A549 (cell line): ENCODE results near the gene KIAA1586. TPM values are rescaled to one million over a fixed set of nuclear protein-coding genes. Genes with fewer than 3 reads are reported as not detected.

Experiments used
- ATAC-seq, 2 experiments: fragments of 200-7000 bp in 1 of 2; fragments of >200 bp in 1 of 2; cut with Nextera tagmentation in 1 of 2; cut with Tn5 transposase in 1 of 2; 3 replicates each; pipeline versions ENCODE4 v1.8.0 to v1.9.1; 2018 to 2020; ENCODE audit warnings: mild to moderate bottlenecking in 1 of 2, moderate library complexity in 1 of 2
- CTCF ChIA-PET: fragments of 300-600 bp; sonication (Branson Sonifier 250); formaldehyde crosslinking; extraction: SDS; loops from one replicate; lab custom pipeline; 2021; ENCODE audit warnings: antibody characterized with exemption, inconsistent platforms; lab: Yijun Ruan, JAX
- POLR2A ChIA-PET: fragments of 350-600 bp; formaldehyde crosslinking; extraction: SDS; loops from one replicate; lab custom pipeline; 2021; ENCODE audit warnings: antibody characterized with exemption, inconsistent platforms; lab: Yijun Ruan, JAX
- DNase-seq, 2 experiments: peaks; one replicate each; pipeline versions ENCODE4 v3.0.0 to v3.0.0-alpha.2; 2011 to 2016; ENCODE audit warnings: low read depth in 1 of 2, low spot score in 1 of 2
- FAIRE-seq: peaks from 2 replicates; lab custom pipeline; 2011; peaks lifted over from hg19 to GRCh38; lab: Jason Lieb, UNC
- H3K27ac ChIP-seq, 2 experiments: fragments of >200 bp; sonication (Bioruptor Twin); formaldehyde crosslinking; 3 replicates each; pipeline ENCODE4 v1.5.1; 2016 to 2017
- H3K4me1 ChIP-seq: fragments of >200 bp; sonication (Bioruptor Twin); formaldehyde crosslinking; 3 replicates; pipeline ENCODE4 v1.6.1; 2016
- H3K4me2 ChIP-seq: fragments of >200 bp; sonication (Bioruptor Twin); formaldehyde crosslinking; 3 replicates; pipeline ENCODE4 v1.6.1; 2016
- H3K4me3 ChIP-seq: fragments of >200 bp; sonication (Bioruptor Twin); formaldehyde crosslinking; 3 replicates; pipeline ENCODE4 v1.5.1; 2016
- H3K9me3 ChIP-seq: fragments of >200 bp; sonication (Bioruptor Twin); formaldehyde crosslinking; 3 replicates; pipeline ENCODE4 v1.6.1; 2016
- BHLHE40 ChIP-seq: IDR thresholded peaks from 2 replicates; pipeline ENCODE4 v1.6.1; 2012; ENCODE audit warnings: low read depth, low read length, inconsistent platforms
- CHD2 ChIP-seq: fragments of 150-350 bp; IDR thresholded peaks from 2 replicates; pipeline ENCODE4 v1.6.1; 2014; ENCODE audit warnings: low read length; ENCODE audit not compliant: partially characterized antibody
- CTCF ChIP-seq: fragments of >200 bp; sonication (Bioruptor Twin); formaldehyde crosslinking; IDR thresholded peaks from 3 replicates; pipeline ENCODE4 v1.5.1; 2016
- EHMT2 ChIP-seq: fragments of 200-600 bp; sonication (generic); IDR thresholded peaks from 2 replicates; pipeline ENCODE4 v1.6.1; 2016; ENCODE audit warnings: antibody characterized with exemption, low read depth, mild to moderate bottlenecking, moderate library complexity
- FOSL2 ChIP-seq, 2 experiments: fragments of 450-650 bp in 1 of 2; fragments of >200 bp in 1 of 2; sonication (Bioruptor Twin) in 1 of 2; formaldehyde crosslinking; IDR thresholded peaks; 2 replicates each; pipeline versions ENCODE4 v1.5.0 to v1.6.1; 2016 to 2020; ENCODE audit warnings: mild to moderate bottlenecking in 1 of 2, moderate library complexity in 1 of 2
- FOXS1 ChIP-seq: fragments of 250-450 bp; sonication (Bioruptor Pico); IDR thresholded peaks from 2 replicates; pipeline ENCODE4 v1.5.0; 2020; ENCODE audit warnings: mild to moderate bottlenecking, moderate library complexity
- HEYL ChIP-seq: fragments of 250-450 bp; sonication (Bioruptor Pico); IDR thresholded peaks from 2 replicates; pipeline ENCODE4 v1.8.0; 2021; ENCODE audit warnings: mild to moderate bottlenecking, moderate library complexity
- HOXB13 ChIP-seq: fragments of 250-450 bp; sonication (Bioruptor Pico); IDR thresholded peaks from 2 replicates; pipeline ENCODE4 v1.5.0; 2020; ENCODE audit warnings: low read depth, mild to moderate bottlenecking, moderate library complexity
- HOXB5 ChIP-seq: fragments of 250-450 bp; sonication (Bioruptor Pico); IDR thresholded peaks from 2 replicates; pipeline ENCODE4 v1.5.0; 2020; ENCODE audit warnings: mild to moderate bottlenecking, moderate library complexity
- JUNB ChIP-seq: fragments of >200 bp; sonication (Bioruptor Twin); formaldehyde crosslinking; IDR thresholded peaks from 2 replicates; pipeline ENCODE4 v1.6.1; 2016
- MYC ChIP-seq: IDR thresholded peaks from 2 replicates; pipeline ENCODE4 v1.6.1; 2012; ENCODE audit warnings: mild to moderate bottlenecking, inconsistent platforms, low read length, improper control_type of control experiment, borderline replicate concordance
- NFE2L2 ChIP-seq: fragments of 150-350 bp; conservative IDR thresholded peaks from 2 replicates; pipeline ENCODE4 v1.6.1; 2014; ENCODE audit warnings: low read length
- POLR2AphosphoS2 ChIP-seq: conservative IDR thresholded peaks from 2 replicates; pipeline ENCODE4 v1.6.1; 2012; ENCODE audit warnings: low read length, improper control_type of control experiment, inconsistent platforms
- RAD21 ChIP-seq, 2 experiments: fragments of >200 bp in 1 of 2; sonication (Bioruptor Twin) in 1 of 2; formaldehyde crosslinking in 1 of 2; IDR thresholded peaks in 1 of 2; conservative IDR thresholded peaks in 1 of 2; 2 replicates in 1 of 2; 3 replicates in 1 of 2; pipeline ENCODE4 v1.6.1; 2012 to 2018; ENCODE audit warnings: inconsistent platforms in 1 of 2
- RARB ChIP-seq: fragments of 250-450 bp; sonication (Bioruptor Pico); IDR thresholded peaks from 2 replicates; pipeline ENCODE4 v1.8.0; 2021; ENCODE audit warnings: mild to moderate bottlenecking, moderate library complexity
- RCOR1 ChIP-seq: fragments of 150-350 bp; IDR thresholded peaks from 2 replicates; pipeline ENCODE4 v1.6.1; 2014; ENCODE audit warnings: antibody characterized with exemption, low read length, low read depth
- REST ChIP-seq: fragments of 200-600 bp; sonication (generic); IDR thresholded peaks from 2 replicates; pipeline ENCODE4 v1.6.1; 2016; ENCODE audit warnings: antibody characterized with exemption, mild to moderate bottlenecking, moderate library complexity
- RNF2 ChIP-seq: fragments of 200-600 bp; sonication (generic); IDR thresholded peaks from 2 replicates; pipeline ENCODE4 v1.6.1; 2016; ENCODE audit warnings: low read depth, mild to moderate bottlenecking, antibody characterized with exemption, moderate library complexity, borderline replicate concordance
- SMC3 ChIP-seq: fragments of >200 bp; sonication (Bioruptor Twin); formaldehyde crosslinking; IDR thresholded peaks from 3 replicates; pipeline ENCODE4 v1.6.1; 2018; ENCODE audit warnings: inconsistent platforms
- SREBF2 ChIP-seq: fragments of 450-650 bp; IDR thresholded peaks from 2 replicates; pipeline ENCODE4 v1.6.1; 2014; ENCODE audit warnings: mild to moderate bottlenecking, moderate library complexity
- TFCP2L1 ChIP-seq: fragments of 250-450 bp; sonication (Bioruptor Pico); IDR thresholded peaks from 2 replicates; pipeline ENCODE4 v1.5.0; 2021; ENCODE audit warnings: mild to moderate bottlenecking
- TP53 ChIP-seq: fragments of 250-450 bp; sonication (Bioruptor Pico); IDR thresholded peaks from 2 replicates; pipeline ENCODE4 v1.5.0; 2021; ENCODE audit warnings: mild to moderate bottlenecking, moderate library complexity
- USF2 ChIP-seq: fragments of 450-650 bp; IDR thresholded peaks from 2 replicates; pipeline ENCODE4 v1.6.1; 2014; ENCODE audit warnings: antibody characterized with exemption
- WGBS: methylation state at CpG from one replicate; pipeline ENCODE4 v1.1.6; 2017; ENCODE audit errors: missing lambda C conversion rate; 5-methylcytosine and 5-hydroxymethylcytosine counted together
- polyA plus RNA-seq, 4 experiments: library from polyadenylated mRNA; depleted of rRNA in 3 of 4; stranded (reverse); fragments of >200 nt; fragmentation: RNase III in 1 of 4; extraction: RNeasy Plus Mini Kit Qiagen cat#74134 plus additional on column Dnase treatment in 1 of 4; gene quantifications; 2 replicates in 3 of 4; 3 replicates in 1 of 4; pipeline ENCODE4 v1.2.3, GENCODE V29; 2011 to 2017
- TF ChIP-seq, protein P1 (sequence below): fragments of >200 bp; sonication (Bioruptor Twin); formaldehyde crosslinking; IDR thresholded peaks from 2 replicates; pipeline ENCODE4 v1.6.1; 2016

KIAA1586 gene
- polyA plus RNA-seq, 2 of the 4 experiments (the other 2 are of a cell fraction) = 4.7 to 6.3 TPM

GRCh38 chr6:57033228-57033627 is 13.3 kb upstream of the KIAA1586 start:
- no peak for DNase-seq
- no peak for TF ChIP-seq CTCF
- TF ChIP-seq FOSL2 (IDR thresholded peaks at IDR 0.05) = no peak
- TF ChIP-seq FOSL2 (CRISPR knock-in tag; IDR thresholded peaks at IDR 0.05) = no peak
- TF ChIP-seq POLR2AphosphoS2 = no peak
- no peak for TF ChIP-seq EHMT2
- TF ChIP-seq CHD2 = no peak
- no peak for TF ChIP-seq TFCP2L1 (CRISPR knock-in tag)
- WGBS = 90% methylated on average over 3 of the region's 3 CpGs
- Histone ChIP-seq H3K4me3 (no peak overlapping the region), H3K4me1 (no peaks in the 10 kb centered on the region), H3K4me2 (no peak overlapping the region), H3K27ac (no peak overlapping the region), H3K9me3 (no peaks in the 10 kb centered on the region)
- no peak for FAIRE-seq
- CTCF ChIA-PET = no interaction called here
- POLR2A ChIA-PET = no interaction called here
- no peak for ATAC-seq

- FAIRE-seq = no peak
- no peaks in the 10 kb centered on the region for H3K9me3 ChIP-seq
- DNase-seq = no peak
- no peak overlapping the region for H3K4me3 ChIP-seq
- no peak overlapping the region for H3K27ac ChIP-seq
- TF ChIP-seq BHLHE40 (no peak), FOXS1 (CRISPR knock-in tag) (no peak), EHMT2 (no peak), REST (no peak), HEYL (CRISPR knock-in tag) (no peak), HOXB5 (CRISPR knock-in tag) (no peak), SREBF2 (no peak), RARB (CRISPR knock-in tag) (no peak), JUNB (no peak), RNF2 (no peak), MYC (no peak), USF2 (no peak), SMC3 (no peak), RAD21 (conservative IDR thresholded peaks at IDR 0.05 in 1 of 2, IDR thresholded peaks at IDR 0.05 in 1 of 2) (no peak), NFE2L2 (no peak), TP53 (CRISPR knock-in tag) (no peak), RCOR1 (no peak), TFCP2L1 (CRISPR knock-in tag) (no peak), HOXB13 (no peak)
- TF ChIP-seq, protein P1, sequence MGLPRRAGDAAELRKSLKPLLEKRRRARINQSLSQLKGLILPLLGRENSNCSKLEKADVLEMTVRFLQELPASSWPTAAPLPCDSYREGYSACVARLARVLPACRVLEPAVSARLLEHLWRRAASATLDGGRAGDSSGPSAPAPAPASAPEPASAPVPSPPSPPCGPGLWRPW = no peak
- no peak overlapping the region for H3K4me2 ChIP-seq
- WGBS = 9% methylated on average over 3 of the region's 3 CpGs
- ChIA-PET CTCF (interaction anchor here (1.3 kb wide), 1 partner anchor 14 kb away, joined by 3 read pairs; no protein-coding TSS in a partner anchor), POLR2A (no interaction called here)
- no peaks in the 10 kb centered on the region for H3K4me1 ChIP-seq
- ATAC-seq = no peak
Measured at GRCh38 chr6:57035549-57035948, 10.9 kb upstream of the KIAA1586 start.
